ENCODE measurements around the gene LCN1. TPM values are rescaled to one million over a fixed set of nuclear protein-coding genes. Genes with fewer than 3 reads are reported as not detected.

The LCN1 gene
- total and polyA plus RNA-seq, 2 experiments from 2014 or later = 0.27 TPM; not detected in 1

DNA sequence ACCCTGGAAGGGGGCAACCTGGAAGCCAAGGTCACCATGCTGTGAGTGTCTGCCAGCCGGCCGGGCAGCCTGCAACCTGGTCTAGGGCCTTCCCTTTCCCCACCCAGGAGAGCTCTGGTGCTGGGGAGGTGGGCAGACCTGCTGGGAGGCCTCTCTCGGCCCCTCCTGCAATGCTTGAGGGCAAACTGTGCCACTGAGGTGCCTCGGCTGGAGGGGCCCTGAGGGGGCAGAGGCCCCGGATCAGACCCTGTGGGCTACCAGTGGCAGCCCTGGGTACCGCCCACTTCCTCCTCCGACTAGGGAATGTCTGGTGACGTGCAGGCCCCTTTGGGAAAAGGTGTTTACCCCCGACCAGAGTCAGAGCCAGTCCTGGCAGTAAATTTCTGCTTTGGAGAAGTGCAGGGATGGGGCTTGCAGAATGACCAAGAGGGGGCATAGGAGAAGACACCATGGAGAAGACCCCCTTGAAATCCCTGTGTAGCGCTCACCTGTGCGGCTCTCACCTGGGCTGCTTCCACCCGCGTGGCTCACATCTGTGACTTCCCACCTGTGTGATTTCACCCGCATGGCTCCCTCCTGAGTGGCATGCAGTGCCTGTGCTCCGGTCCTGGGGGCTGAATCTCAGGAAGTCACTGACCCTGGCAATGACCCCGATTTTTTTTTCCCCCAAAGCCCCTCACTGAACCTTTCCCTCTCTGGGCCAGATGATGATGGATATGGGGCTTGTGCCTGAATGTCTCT, 1.1 kb downstream of the LCN1 start (continued):
- TF ChIP-seq, protein P1, sequence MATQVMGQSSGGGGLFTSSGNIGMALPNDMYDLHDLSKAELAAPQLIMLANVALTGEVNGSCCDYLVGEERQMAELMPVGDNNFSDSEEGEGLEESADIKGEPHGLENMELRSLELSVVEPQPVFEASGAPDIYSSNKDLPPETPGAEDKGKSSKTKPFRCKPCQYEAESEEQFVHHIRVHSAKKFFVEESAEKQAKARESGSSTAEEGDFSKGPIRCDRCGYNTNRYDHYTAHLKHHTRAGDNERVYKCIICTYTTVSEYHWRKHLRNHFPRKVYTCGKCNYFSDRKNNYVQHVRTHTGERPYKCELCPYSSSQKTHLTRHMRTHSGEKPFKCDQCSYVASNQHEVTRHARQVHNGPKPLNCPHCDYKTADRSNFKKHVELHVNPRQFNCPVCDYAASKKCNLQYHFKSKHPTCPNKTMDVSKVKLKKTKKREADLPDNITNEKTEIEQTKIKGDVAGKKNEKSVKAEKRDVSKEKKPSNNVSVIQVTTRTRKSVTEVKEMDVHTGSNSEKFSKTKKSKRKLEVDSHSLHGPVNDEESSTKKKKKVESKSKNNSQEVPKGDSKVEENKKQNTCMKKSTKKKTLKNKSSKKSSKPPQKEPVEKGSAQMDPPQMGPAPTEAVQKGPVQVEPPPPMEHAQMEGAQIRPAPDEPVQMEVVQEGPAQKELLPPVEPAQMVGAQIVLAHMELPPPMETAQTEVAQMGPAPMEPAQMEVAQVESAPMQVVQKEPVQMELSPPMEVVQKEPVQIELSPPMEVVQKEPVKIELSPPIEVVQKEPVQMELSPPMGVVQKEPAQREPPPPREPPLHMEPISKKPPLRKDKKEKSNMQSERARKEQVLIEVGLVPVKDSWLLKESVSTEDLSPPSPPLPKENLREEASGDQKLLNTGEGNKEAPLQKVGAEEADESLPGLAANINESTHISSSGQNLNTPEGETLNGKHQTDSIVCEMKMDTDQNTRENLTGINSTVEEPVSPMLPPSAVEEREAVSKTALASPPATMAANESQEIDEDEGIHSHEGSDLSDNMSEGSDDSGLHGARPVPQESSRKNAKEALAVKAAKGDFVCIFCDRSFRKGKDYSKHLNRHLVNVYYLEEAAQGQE (IDR thresholded peaks at IDR 0.05; ENCODE audit: unreplicated experiment) = no peak
- TF ChIP-seq, protein P2, sequence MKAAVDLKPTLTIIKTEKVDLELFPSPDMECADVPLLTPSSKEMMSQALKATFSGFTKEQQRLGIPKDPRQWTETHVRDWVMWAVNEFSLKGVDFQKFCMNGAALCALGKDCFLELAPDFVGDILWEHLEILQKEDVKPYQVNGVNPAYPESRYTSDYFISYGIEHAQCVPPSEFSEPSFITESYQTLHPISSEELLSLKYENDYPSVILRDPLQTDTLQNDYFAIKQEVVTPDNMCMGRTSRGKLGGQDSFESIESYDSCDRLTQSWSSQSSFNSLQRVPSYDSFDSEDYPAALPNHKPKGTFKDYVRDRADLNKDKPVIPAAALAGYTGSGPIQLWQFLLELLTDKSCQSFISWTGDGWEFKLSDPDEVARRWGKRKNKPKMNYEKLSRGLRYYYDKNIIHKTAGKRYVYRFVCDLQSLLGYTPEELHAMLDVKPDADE (IDR thresholded peaks at IDR 0.05) = no peak
- no peak for TF ChIP-seq EZH2phosphoT487 (IDR thresholded peaks at IDR 0.05; ENCODE audit: unreplicated experiment)
- no peak for TF ChIP-seq ZNF114 (CRISPR knock-in tag; IDR thresholded peaks at IDR 0.05)
- no peak for TF ChIP-seq STAT1 (IDR thresholded peaks at IDR 0.05; ENCODE audit: unreplicated experiment)
- no peak for TF ChIP-seq POLR2AphosphoS5 (IDR thresholded peaks at IDR 0.05; ENCODE audit: low read depth)
- TF ChIP-seq EZH2 (IDR thresholded peaks at IDR 0.05; ENCODE audit: low read depth, unreplicated experiment) = no peak

DNA sequence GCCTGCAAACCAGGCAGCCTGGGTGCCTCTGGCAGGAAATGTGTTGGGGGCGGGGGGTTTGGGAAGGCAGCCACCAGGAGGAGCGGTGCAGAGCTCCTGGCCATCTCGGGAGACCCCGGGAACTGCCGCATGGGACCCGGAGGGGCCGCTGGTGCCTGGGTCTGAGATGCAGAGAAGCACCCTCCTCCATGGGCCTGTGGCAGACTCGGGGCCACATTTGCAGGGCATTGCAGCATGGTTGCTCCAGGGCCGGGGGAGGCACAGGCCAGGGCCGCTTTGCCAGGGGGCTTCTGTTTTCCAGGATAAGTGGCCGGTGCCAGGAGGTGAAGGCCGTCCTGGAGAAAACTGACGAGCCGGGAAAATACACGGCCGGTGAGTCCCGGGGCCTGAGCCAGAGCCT, 1.7 kb downstream of the LCN1 start:
- peak; percentile 44 for ATAC-seq
- H3K27ac ChIP-seq (ENCODE audit: low read depth) = no peak overlapping the region
- Mint-ChIP-seq H3K9me3 (no peaks in the 10 kb centered on the region), H3K4me3 (no peak overlapping the region), H3K27me3 (ENCODE audit: insufficient read depth, low read depth, poor library complexity) (peaks cover 4% of the 10 kb centered on the region), H3K36me3 (ENCODE audit: low read depth) (no peaks in the 10 kb centered on the region), H3K4me1 (peaks cover 10% of the 10 kb centered on the region; the same call in 2 of the 3 replicates), H3K27ac (no peak overlapping the region)
- H3K36me3 ChIP-seq (ENCODE audit: insufficient read depth) = no peaks in the 10 kb centered on the region
- H3K79me2 ChIP-seq (replicated peaks; ENCODE audit: insufficient read depth) = no peaks in the 10 kb centered on the region
- DNase-seq (ENCODE audit: low spot score) = peak; percentile 61
- no peaks in the 10 kb centered on the region for H3K27me3 ChIP-seq (ENCODE audit: insufficient read depth)
- no peaks in the 10 kb centered on the region for H4K20me1 ChIP-seq (replicated peaks; ENCODE audit: insufficient read depth)
- H3K4me2 ChIP-seq = no peak overlapping the region
- H3K9me2 ChIP-seq (ENCODE audit: insufficient read depth) = no peaks in the 10 kb centered on the region
- TF ChIP-seq, protein P2 (IDR thresholded peaks at IDR 0.05) = no peak
- TF ChIP-seq, protein P3, sequence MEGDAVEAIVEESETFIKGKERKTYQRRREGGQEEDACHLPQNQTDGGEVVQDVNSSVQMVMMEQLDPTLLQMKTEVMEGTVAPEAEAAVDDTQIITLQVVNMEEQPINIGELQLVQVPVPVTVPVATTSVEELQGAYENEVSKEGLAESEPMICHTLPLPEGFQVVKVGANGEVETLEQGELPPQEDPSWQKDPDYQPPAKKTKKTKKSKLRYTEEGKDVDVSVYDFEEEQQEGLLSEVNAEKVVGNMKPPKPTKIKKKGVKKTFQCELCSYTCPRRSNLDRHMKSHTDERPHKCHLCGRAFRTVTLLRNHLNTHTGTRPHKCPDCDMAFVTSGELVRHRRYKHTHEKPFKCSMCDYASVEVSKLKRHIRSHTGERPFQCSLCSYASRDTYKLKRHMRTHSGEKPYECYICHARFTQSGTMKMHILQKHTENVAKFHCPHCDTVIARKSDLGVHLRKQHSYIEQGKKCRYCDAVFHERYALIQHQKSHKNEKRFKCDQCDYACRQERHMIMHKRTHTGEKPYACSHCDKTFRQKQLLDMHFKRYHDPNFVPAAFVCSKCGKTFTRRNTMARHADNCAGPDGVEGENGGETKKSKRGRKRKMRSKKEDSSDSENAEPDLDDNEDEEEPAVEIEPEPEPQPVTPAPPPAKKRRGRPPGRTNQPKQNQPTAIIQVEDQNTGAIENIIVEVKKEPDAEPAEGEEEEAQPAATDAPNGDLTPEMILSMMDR (conservative IDR thresholded peaks at IDR 0.05; ENCODE audit: low read depth in 2 of 2) = 0 out of 4 replicates have a peak, but pooled peaks of 1 of the 2 experiments have one; percentile 8
- no peaks in the 10 kb centered on the region for H3F3A ChIP-seq (replicated peaks; ENCODE audit: low read depth)
- H2AFZ ChIP-seq = no peak overlapping the region
- H3K4me3 ChIP-seq = no peak overlapping the region
- H3K4me1 ChIP-seq (ENCODE audit: insufficient read depth) = no peaks in the 10 kb centered on the region; the same call in 1 of the 2 replicates

Data from GM23338 (cell line).